Mammary epithelial cell (primary cell): Measurements from ENCODE around the gene FCN1.
"Not testable (repeated sequence)": the region's sequence is repeated elsewhere in the genome, so short reads cannot be mapped to it uniquely, and the experiment has no call there.

Experiments used
- CTCF ChIP-seq, 2 donors: IDR thresholded peaks in 1 of 2; conservative IDR thresholded peaks in 1 of 2; 2 replicates each; pipeline ENCODE4 v1.5.1; 2011 to 2012; ENCODE audit warnings: inconsistent platforms in 2 of 2, low read length in 2 of 2, mild to moderate bottlenecking in 2 of 2, control low read depth in 1 of 2, low read depth in 1 of 2; ENCODE audit not compliant: insufficient read depth in 1 of 2; ENCODE audit errors: extremely low read depth in 1 of 2
- EZH2 ChIP-seq: IDR thresholded peaks from 2 replicates; pipeline ENCODE4 v1.6.1; 2012; ENCODE audit warnings: low read length, inconsistent platforms, borderline replicate concordance

GRCh38 chr9:134857451-134857850, 60.3 kb downstream of the FCN1 start:
- TF ChIP-seq CTCF (conservative IDR thresholded peaks at IDR 0.05 in 1 of 2, IDR thresholded peaks at IDR 0.05 in 1 of 2; ENCODE audit: extremely low read depth in 1 of 2, insufficient read depth in 1 of 2, low read depth in 1 of 2, low read length in 2 of 2); EZH2: not testable (repeated sequence)
